NK-92 (cell line): ENCODE data around the gene DNAJC6.

Source experiments
- DNase-seq: peaks from one replicate; lab custom pipeline; 2025; ENCODE audit not compliant: unreplicated experiment; lab: John Stamatoyannopoulos, UW

The DNAJC6 gene

DNA sequence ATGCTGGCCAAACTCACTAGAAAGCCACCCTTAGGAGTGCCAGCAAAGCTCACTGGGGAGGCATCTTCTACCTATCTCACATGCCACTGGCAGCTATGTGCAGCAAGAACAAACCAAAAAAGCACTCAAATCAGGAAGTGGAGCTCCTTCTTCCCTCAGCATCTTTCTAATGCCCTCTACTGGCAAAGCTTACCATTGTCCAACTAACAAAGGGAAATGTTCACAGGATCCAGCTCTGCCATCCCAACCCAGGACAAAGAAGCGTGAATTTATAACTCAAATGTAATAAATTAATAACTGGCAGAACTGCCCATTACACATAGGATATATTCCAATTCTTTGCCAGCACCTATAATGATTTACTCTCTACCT, 150.0 kb downstream of the DNAJC6 start:
- no peak for DNase-seq
